IMR-90 (cell line): Measurements from ENCODE around the gene SHISA6. TPM values are rescaled to one million over a fixed set of nuclear protein-coding genes. Genes with fewer than 3 reads are reported as not detected.

Experiments used
- ATAC-seq: fragments of 200-7000 bp; cut with Tn5 transposase; 2 replicates; pipeline ENCODE4 v1.9.1; 2020; ENCODE audit warnings: low read depth, mild to moderate bottlenecking, moderate library complexity
- BruUV-seq: library from RNA; stranded (reverse); fragments of 400-500 nt; replicated peaks from 2 replicates; lab custom pipeline; 2021; lab: Mats Ljungman, UMichigan
- CTCF ChIA-PET: fragments of 300-600 bp; formaldehyde crosslinking; extraction: SDS; loops from one replicate; lab custom pipeline; 2021; ENCODE audit warnings: antibody characterized with exemption; lab: Yijun Ruan, JAX
- POLR2A ChIA-PET: fragments of 300-600 bp; sonication (Branson Sonifier 250); formaldehyde crosslinking; loops from one replicate; lab custom pipeline; 2022; ENCODE audit warnings: antibody characterized with exemption; ENCODE audit not compliant: unreplicated experiment; lab: Charles Lee
- DNase-seq: peaks from one replicate; pipeline ENCODE4 v3.0.0; 2013
- H2AFZ ChIP-seq: replicated peaks from 2 replicates; pipeline ENCODE3; 2013; ENCODE audit warnings: low read length, mild to moderate bottlenecking; ENCODE audit not compliant: poor library complexity
- H2AK5ac ChIP-seq: 2 replicates; pipeline ENCODE4 v1.6.1; 2013; ENCODE audit warnings: low read depth, low read length, inconsistent platforms
- H2AK9ac ChIP-seq: replicated peaks from 2 replicates; pipeline ENCODE3; 2013; ENCODE audit warnings: mild to moderate bottlenecking, low read depth, low read length, moderate library complexity; ENCODE audit not compliant: poor library complexity
- H2BK120ac ChIP-seq: 2 replicates; pipeline ENCODE4 v1.6.1; 2013; ENCODE audit warnings: low read depth, low read length, inconsistent platforms
- H2BK15ac ChIP-seq: 3 replicates; pipeline ENCODE4 v1.6.1; 2013; ENCODE audit warnings: low read depth, low read length, inconsistent platforms
- H2BK20ac ChIP-seq: 2 replicates; pipeline ENCODE4 v1.6.1; 2013; ENCODE audit warnings: low read depth, mild to moderate bottlenecking, inconsistent platforms, low read length, moderate library complexity
- H2BK5ac ChIP-seq: 2 replicates; pipeline ENCODE4 v1.6.1; 2013; ENCODE audit warnings: mild to moderate bottlenecking, low read depth, low read length, inconsistent platforms; ENCODE audit not compliant: poor library complexity, severe bottlenecking
- H3K14ac ChIP-seq: replicated peaks from 2 replicates; pipeline ENCODE4 v1.6.1; 2013; ENCODE audit warnings: low read depth, low read length, inconsistent platforms
- H3K18ac ChIP-seq: 2 replicates; pipeline ENCODE4 v1.6.1; 2013; ENCODE audit warnings: low read depth, low read length, control low read depth
- H3K23ac ChIP-seq: 2 replicates; pipeline ENCODE4 v1.6.1; 2013; ENCODE audit warnings: low read depth, low read length, inconsistent platforms
- H3K27ac ChIP-seq: 2 replicates; pipeline ENCODE4 v1.5.1; 2013; ENCODE audit warnings: mild to moderate bottlenecking, control low read depth, low read length; ENCODE audit not compliant: insufficient read depth
- H3K27me3 ChIP-seq: 2 replicates; pipeline ENCODE4 v1.6.1; 2013; ENCODE audit warnings: low read length; ENCODE audit not compliant: control insufficient read depth, insufficient read depth
- H3K36me3 ChIP-seq: 2 replicates; pipeline ENCODE4 v1.6.1; 2013; ENCODE audit warnings: low read length, mixed read lengths; ENCODE audit not compliant: control insufficient read depth, insufficient read depth
- H3K4ac ChIP-seq: 2 replicates; pipeline ENCODE4 v1.6.1; 2013; ENCODE audit warnings: low read depth, low read length, inconsistent platforms
- H3K4me1 ChIP-seq: 2 replicates; pipeline ENCODE4 v1.6.1; 2013; ENCODE audit warnings: low read length, mixed read lengths; ENCODE audit not compliant: control insufficient read depth, insufficient read depth
- H3K4me2 ChIP-seq: 2 replicates; pipeline ENCODE4 v1.6.1; 2013; ENCODE audit warnings: low read depth, mild to moderate bottlenecking, control low read depth, low read length, moderate library complexity
- H3K4me3 ChIP-seq: 2 replicates; pipeline ENCODE4 v1.5.1; 2013; ENCODE audit warnings: low read depth, mild to moderate bottlenecking, control low read depth, low read length, moderate library complexity; ENCODE audit not compliant: insufficient read depth
- H3K56ac ChIP-seq: 2 replicates; pipeline ENCODE4 v1.6.1; 2013; ENCODE audit warnings: low read length, inconsistent platforms; ENCODE audit not compliant: insufficient read depth; ENCODE audit errors: extremely low read depth
- H3K79me1 ChIP-seq, 2 experiments: 2 replicates each; pipeline ENCODE4 v1.6.1; 2013; ENCODE audit warnings: low read length in 2 of 2, inconsistent platforms in 1 of 2, low read depth in 1 of 2
- H3K9ac ChIP-seq: 2 replicates; pipeline ENCODE4 v1.6.1; 2013; ENCODE audit warnings: low read depth, low read length, control low read depth
- H3K9me1 ChIP-seq: 2 replicates; pipeline ENCODE4 v1.6.1; 2013; ENCODE audit warnings: low read length, inconsistent platforms; ENCODE audit not compliant: insufficient read depth
- H3K9me3 ChIP-seq: 2 replicates; pipeline ENCODE4 v1.6.1; 2013; ENCODE audit warnings: low read length; ENCODE audit not compliant: control insufficient read depth, insufficient read depth
- H4K20me1 ChIP-seq: 2 replicates; pipeline ENCODE4 v1.6.1; 2013; ENCODE audit warnings: low read length, inconsistent platforms; ENCODE audit not compliant: insufficient read depth
- H4K5ac ChIP-seq: 2 replicates; pipeline ENCODE4 v1.6.1; 2013; ENCODE audit warnings: mild to moderate bottlenecking, low read depth, low read length, control low read depth
- H4K8ac ChIP-seq, 2 experiments: 2 replicates each; pipeline ENCODE4 v1.6.1; 2013; ENCODE audit warnings: low read depth in 2 of 2, low read length in 2 of 2, control low read depth in 1 of 2, inconsistent platforms in 1 of 2
- H4K91ac ChIP-seq: 2 replicates; pipeline ENCODE4 v1.6.1; 2013; ENCODE audit warnings: low read depth, low read length, inconsistent platforms; ENCODE audit not compliant: insufficient read depth
- CEBPB ChIP-seq: IDR thresholded peaks from 2 replicates; pipeline ENCODE4 v1.6.1; 2012; ENCODE audit warnings: low read depth, low read length, improper control_type of control experiment
- RFX5 ChIP-seq: IDR thresholded peaks from 2 replicates; pipeline ENCODE4 v1.8.0; 2012; ENCODE audit warnings: low read depth, mild to moderate bottlenecking, low read length, moderate library complexity
- USF2 ChIP-seq: fragments of 150-350 bp; IDR thresholded peaks from 2 replicates; pipeline ENCODE4 v1.6.1; 2017; ENCODE audit warnings: mild to moderate bottlenecking, antibody characterized with exemption, low read length, low read depth
- WGBS, 2 experiments: methylation state at CpG; one replicate each; pipeline versions ENCODE4 v1.1.5 to v1.1.7; 2013; ENCODE audit warnings: missing lambda C conversion rate in 2 of 2; ENCODE audit not compliant: insufficient read length in 1 of 2; ENCODE audit errors: extremely low coverage in 2 of 2; 5-methylcytosine and 5-hydroxymethylcytosine counted together
- dilution Hi-C: fragments of 300-500 bp; cut with HindIII; formaldehyde crosslinking; loops from one replicate; pipeline ENCODE4 v1.14.3; 2018; ENCODE audit warnings: low sequenced_read_pairs; ENCODE audit not compliant: unreplicated experiment
- in situ Hi-C: fragments of 300-500 bp; cut with MboI; formaldehyde crosslinking; loops from 3 replicates; pipeline ENCODE4 v1.14.3; 2019; ENCODE audit warnings: low sequenced_read_pairs, inconsistent platforms, mixed read lengths
- intact Hi-C: fragments of 100-400 bp; cut with micrococcal nuclease; formaldehyde crosslinking; loops from 2 replicates; pipeline ENCODE4 v1.10.0; 2022
- polyA plus RNA-seq, 3 experiments: library from polyadenylated mRNA; depleted of rRNA; stranded (reverse); fragments of >200 nt; gene quantifications; 2 replicates each; pipeline ENCODE4 v1.2.3, GENCODE V29; 2012; ENCODE audit warnings: low replicate concordance in 1 of 3
- total RNA-seq: library from RNA; depleted of rRNA; stranded (reverse); fragments of >200 nt; gene quantifications from 2 replicates; pipeline ENCODE4 v1.2.3, GENCODE V29; 2012

Gene SHISA6
- total and polyA plus RNA-seq, 2 of the 4 experiments (the other 2 are of a cell fraction): not detected

- no peak for ATAC-seq
These were observed 87.8 kb downstream of the SHISA6 start for GRCh38 chr17:11328770-11329169.

More at GRCh38 chr17:11328770-11329169, 87.8 kb downstream of the SHISA6 start:
- Histone ChIP-seq H3K4ac (no peak overlapping the region), H2BK5ac (no peak overlapping the region), H3K56ac (no peak overlapping the region), H3K14ac (no peak overlapping the region), H2BK20ac (no peak overlapping the region), H2BK15ac (no peak overlapping the region), H3K27me3 (no peaks in the 10 kb centered on the region), H4K8ac (no peak overlapping the region), H2BK120ac (no peak overlapping the region), H3K27ac (no peak overlapping the region), H4K20me1 (no peaks in the 10 kb centered on the region), H2AK9ac (no peak overlapping the region), H3K36me3 (no peaks in the 10 kb centered on the region), H3K18ac (no peak overlapping the region), H3K4me3 (no peak overlapping the region), H3K9ac (no peak overlapping the region), H3K79me1 (no peaks in the 10 kb centered on the region), H3K9me3 (peaks cover 34% of the 10 kb centered on the region), H3K4me1 (no peaks in the 10 kb centered on the region), H3K4me2 (no peak overlapping the region), H2AK5ac (no peak overlapping the region), H2AFZ (no peak overlapping the region), H4K5ac (no peak overlapping the region), H3K9me1 (no peaks in the 10 kb centered on the region), H3K23ac (no peak overlapping the region), H4K91ac (no peak overlapping the region)
- no peak for DNase-seq
- no TSS peak for BruUV-seq
- intact Hi-C loops (no loop called here), in situ Hi-C loops (no loop called here), dilution Hi-C loops (no loop called here)
- no peak for TF ChIP-seq USF2
- TF ChIP-seq CEBPB: no peak
- no peak for TF ChIP-seq RFX5
- WGBS, 2 experiments: no CpG with 5 or more reads among the region's 2 CpGs
- CTCF ChIA-PET: no interaction called here
- POLR2A ChIA-PET: no interaction called here
